GM19395 (cell line): ENCODE measurements around the gene SOBP.

Source experiments
- ATAC-seq: cut with Tn5 transposase; IDR thresholded peaks from one replicate; pipeline ENCODE4 v1.9.1; 2021; ENCODE audit warnings: mild to moderate bottlenecking, moderate library complexity; ENCODE audit not compliant: unreplicated experiment

SOBP gene

GRCh38 chr6:107653861-107654394, 164.0 kb downstream of the SOBP start:
- no peak for ATAC-seq

- ATAC-seq = no peak
Observed at GRCh38 chr6:107654764-107655163, 164.8 kb downstream of the SOBP start.

GRCh38 chr6:107655245-107655644, 165.3 kb downstream of the SOBP start:
- ATAC-seq = no peak

GRCh38 chr6:107655864-107656263, 165.9 kb downstream of the SOBP start:
- ATAC-seq = no peak

- ATAC-seq = no peak
Observed at GRCh38 chr6:107656401-107656800, 166.5 kb downstream of the SOBP start.

- ATAC-seq = no peak
Observed at GRCh38 chr6:107656883-107657282, 167.0 kb downstream of the SOBP start.

- ATAC-seq = no peak
Observed at GRCh38 chr6:107657373-107657754, 167.4 kb downstream of the SOBP start.

GRCh38 chr6:107657755-107658461, 168.0 kb downstream of the SOBP start:
- ATAC-seq = peak; percentile 94

- no peak for ATAC-seq
Observed at GRCh38 chr6:107658920-107659865, 169.3 kb downstream of the SOBP start.

- ATAC-seq = no peak
Observed at GRCh38 chr6:107660839-107661238, 170.9 kb downstream of the SOBP start.

- ATAC-seq = no peak
Observed at GRCh38 chr6:107661291-107661690, 171.4 kb downstream of the SOBP start.

- ATAC-seq = no peak
Observed at GRCh38 chr6:107662333-107662732, 172.4 kb downstream of the SOBP start.

GRCh38 chr6:107663308-107663707, 173.4 kb downstream of the SOBP start:
- no peak for ATAC-seq

GRCh38 chr6:107665382-107665781, 175.5 kb downstream of the SOBP start:
- ATAC-seq = no peak

GRCh38 chr6:107666084-107666980, 176.4 kb downstream of the SOBP start:
- ATAC-seq = no peak

- ATAC-seq = no peak
Observed at GRCh38 chr6:107666981-107667601, 177.2 kb downstream of the SOBP start.

- no peak for ATAC-seq
Observed at GRCh38 chr6:107667790-107668189, 177.9 kb downstream of the SOBP start.

- ATAC-seq = peak; percentile 88
Observed at GRCh38 chr6:107668743-107669474, 179.0 kb downstream of the SOBP start.

GRCh38 chr6:107670792-107671199, 180.9 kb downstream of the SOBP start:
- ATAC-seq = peak; percentile 50

GRCh38 chr6:107673076-107673494, 183.2 kb downstream of the SOBP start:
- ATAC-seq = no peak
